RWPE1 (cell line): ENCODE measurements around the gene ITK.
"Not testable (repeated sequence)": the region's sequence is repeated elsewhere in the genome, so short reads cannot be mapped to it uniquely, and the experiment has no call there.

ENCODE experiments used
- CTCF ChIA-PET: fragments of 350-600 bp; sonication (Branson Sonifier 250); formaldehyde crosslinking; extraction: SDS; loops from one replicate; lab custom pipeline; 2021; lab: Yijun Ruan, JAX
- POLR2A ChIA-PET: fragments of 400-600 bp; formaldehyde crosslinking; extraction: SDS; loops from one replicate; lab custom pipeline; 2020; ENCODE audit warnings: antibody characterized with exemption; ENCODE audit not compliant: low non-redundant PET; lab: Yijun Ruan, JAX
- DNase-seq: peaks from one replicate; pipeline ENCODE4 v3.0.0; 2012; ENCODE audit warnings: low spot score
- H3K27ac ChIP-seq: fragments of 450-650 bp; 2 replicates; pipeline ENCODE4 v1.5.1; 2017
- TF ChIP-seq, protein P1 (sequence below): fragments of 450-650 bp; conservative IDR thresholded peaks from 2 replicates; pipeline ENCODE4 v1.5.1; 2017; ENCODE audit warnings: low read depth, mild to moderate bottlenecking

Gene ITK

DNA sequence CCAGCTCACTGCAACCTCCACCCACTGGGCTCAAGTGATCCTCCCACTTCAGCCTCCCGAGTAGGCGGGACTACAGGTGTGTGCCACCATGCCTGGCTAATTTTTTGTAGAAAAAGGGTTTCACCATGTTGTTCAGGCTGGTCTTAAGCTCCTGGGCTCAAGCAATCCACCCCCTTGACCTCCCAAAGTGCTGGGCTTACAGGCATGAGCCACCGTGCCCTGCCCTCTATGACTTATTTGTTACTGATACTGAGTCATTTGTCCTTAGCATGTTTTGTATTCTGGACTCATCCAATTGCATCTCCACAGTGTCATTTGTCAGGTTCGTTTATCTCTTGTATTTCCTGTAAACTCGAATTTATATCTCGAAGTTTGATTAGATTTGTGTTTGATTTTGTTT is 2.7 kb upstream of the ITK start:
- ChIA-PET CTCF (no interaction called here), POLR2A (no interaction called here)
- no peak for DNase-seq
- TF ChIP-seq, protein P1, sequence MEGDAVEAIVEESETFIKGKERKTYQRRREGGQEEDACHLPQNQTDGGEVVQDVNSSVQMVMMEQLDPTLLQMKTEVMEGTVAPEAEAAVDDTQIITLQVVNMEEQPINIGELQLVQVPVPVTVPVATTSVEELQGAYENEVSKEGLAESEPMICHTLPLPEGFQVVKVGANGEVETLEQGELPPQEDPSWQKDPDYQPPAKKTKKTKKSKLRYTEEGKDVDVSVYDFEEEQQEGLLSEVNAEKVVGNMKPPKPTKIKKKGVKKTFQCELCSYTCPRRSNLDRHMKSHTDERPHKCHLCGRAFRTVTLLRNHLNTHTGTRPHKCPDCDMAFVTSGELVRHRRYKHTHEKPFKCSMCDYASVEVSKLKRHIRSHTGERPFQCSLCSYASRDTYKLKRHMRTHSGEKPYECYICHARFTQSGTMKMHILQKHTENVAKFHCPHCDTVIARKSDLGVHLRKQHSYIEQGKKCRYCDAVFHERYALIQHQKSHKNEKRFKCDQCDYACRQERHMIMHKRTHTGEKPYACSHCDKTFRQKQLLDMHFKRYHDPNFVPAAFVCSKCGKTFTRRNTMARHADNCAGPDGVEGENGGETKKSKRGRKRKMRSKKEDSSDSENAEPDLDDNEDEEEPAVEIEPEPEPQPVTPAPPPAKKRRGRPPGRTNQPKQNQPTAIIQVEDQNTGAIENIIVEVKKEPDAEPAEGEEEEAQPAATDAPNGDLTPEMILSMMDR: no peak
- no peak overlapping the region for H3K27ac ChIP-seq

DNA sequence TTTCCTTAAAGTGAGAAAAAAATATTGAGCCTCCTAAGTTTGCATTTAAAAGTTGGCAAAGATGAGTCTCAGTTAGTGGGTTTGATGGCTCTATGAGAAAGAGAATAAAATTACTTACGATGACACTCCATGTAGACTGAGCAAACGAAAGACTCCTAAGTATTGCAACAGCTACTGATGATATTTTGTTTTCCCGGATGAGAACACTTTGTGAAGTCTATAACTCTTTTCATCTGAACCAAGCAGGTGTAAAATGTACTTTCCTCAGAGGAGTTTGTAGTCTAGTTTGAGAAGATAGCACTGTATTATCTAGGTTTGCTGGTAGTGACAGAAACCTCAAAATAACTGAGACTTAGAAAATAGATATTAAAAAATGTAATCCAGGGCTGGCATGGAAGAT is 1.7 kb upstream of the ITK start:
- DNase-seq: no peak
- ChIA-PET POLR2A (no interaction called here), CTCF (no interaction called here)
- H3K27ac ChIP-seq: no peak overlapping the region
- TF ChIP-seq, protein P1: no peak

DNA sequence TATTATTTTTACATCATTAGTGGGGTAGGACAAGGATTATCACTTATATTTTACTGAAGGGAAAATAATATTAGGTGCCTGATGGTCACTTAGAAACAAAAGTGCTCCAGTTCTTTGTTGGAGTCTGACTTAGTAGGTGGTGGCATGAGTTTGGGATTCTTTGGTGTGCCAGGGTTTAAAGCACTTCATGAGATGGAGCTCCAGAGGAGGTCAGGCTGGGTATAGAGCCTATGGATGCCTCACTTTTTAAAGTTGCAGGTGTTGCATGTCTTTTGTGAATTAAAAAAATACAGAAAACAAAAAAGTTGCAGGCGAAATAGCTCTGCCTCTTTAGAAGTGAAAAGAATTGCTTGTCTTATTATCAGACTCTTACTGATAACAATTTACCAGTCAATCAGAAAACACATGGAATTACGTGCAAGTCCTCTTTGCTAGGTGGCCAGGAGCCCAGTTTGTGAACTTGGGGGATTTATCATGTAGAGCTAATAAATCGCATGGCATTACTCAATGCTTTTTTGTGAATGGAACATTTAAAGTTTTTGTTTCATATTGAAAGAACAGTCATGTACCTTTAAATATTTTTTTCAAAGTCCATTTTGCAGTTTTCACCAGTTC is 1.6 kb downstream of the ITK start:
- ChIA-PET POLR2A (no interaction called here), CTCF (interaction anchor here (0.5 to 0.7 kb wide), 2 partner anchors 19 to 25 kb away, joined by 3 read pairs; no protein-coding TSS in a partner anchor)
- TF ChIP-seq, protein P1: no peak
- H3K27ac ChIP-seq: no peak overlapping the region
- no peak for DNase-seq

DNA sequence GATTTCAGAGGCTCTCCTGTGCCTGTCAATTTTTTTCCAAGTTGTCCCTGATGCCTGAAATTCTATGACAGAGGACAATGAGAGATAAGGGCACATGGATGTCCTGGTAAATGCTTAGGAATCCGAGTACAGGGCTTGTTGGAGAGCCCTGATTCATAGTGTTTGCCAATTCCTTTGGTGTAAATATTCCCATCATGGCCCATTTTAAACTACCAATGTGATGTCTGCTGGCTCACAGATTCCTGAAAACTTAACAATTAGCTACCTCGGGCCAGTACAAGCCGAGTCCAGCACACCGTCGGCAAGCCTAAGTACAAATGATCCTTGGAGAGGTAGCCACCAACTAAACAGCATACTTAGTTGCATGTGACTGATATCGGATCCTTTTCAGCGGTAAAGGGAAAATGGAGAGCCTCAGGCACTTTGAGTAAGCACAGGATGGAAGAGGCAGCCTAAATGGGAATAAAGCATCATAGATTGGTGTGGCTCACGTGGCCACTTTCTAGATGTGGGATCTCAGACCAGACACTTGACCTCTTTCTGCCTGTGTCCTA is 3.6 kb downstream of the ITK start:
- TF ChIP-seq, protein P1: no peak
- DNase-seq: no peak
- CTCF ChIA-PET: interaction anchor here (0.6 kb wide), 1 partner anchor 321 kb away, joined by 3 read pairs; no protein-coding TSS in a partner anchor
- POLR2A ChIA-PET: no interaction called here
- no peak overlapping the region for H3K27ac ChIP-seq

DNA sequence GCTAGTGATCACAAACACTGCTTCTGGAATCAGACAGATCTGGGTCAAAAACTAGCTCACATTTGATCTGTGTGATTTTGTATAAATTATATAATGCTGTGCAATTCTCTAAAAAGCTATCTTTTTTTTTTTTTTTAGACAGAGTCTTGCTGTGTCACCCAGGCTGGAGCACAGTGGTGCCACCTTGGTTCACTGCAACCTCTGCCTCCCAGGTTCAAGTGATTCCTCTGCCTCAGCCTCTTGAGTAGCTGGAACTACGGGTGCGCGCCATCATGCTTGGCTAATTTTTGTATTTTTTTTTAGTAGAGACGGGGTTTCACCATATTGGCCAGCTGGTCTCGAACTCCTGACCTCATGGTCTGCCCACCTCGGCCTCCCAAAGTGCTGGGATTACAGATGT is 4.5 kb downstream of the ITK start:
- DNase-seq, H3K27ac ChIP-seq, CTCF ChIA-PET: not testable (repeated sequence)

DNA sequence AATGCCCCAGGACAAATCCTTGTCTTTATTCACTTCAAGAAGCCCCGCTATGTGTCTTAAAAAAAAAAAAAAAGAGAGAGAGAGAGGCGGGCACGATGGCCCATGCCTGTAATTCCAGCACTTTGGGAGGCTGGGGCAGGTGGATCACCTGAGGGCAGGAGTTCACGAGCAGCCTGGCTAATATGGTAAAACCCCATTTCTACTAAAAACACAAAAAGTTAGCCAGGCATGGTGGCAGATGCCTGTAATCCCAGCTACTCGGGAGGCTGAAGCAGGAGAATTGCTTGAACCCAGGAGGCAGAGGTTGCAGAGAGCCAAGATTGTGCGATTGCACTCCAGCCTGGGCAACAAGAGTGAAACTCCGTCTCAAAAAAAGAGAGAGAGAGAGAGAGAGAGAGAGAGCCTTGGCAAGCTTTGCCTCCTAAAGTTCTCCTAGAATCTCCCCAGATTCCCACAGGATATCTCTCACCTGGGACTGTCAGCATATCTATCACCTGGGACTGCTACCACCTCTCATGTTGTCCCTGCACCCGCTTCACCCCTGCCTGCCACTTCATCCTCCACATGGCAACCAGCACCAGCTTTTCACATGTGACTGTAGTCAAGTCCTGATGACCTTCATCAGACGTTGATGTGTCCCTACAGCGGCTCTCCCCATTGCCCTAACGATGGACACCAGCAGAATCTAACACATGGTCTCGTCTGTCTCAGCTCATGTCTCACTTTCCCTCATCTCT is 5.8 kb downstream of the ITK start:
- POLR2A ChIA-PET: no interaction called here
- no peak overlapping the region for H3K27ac ChIP-seq
- CTCF ChIA-PET: no interaction called here
- no peak for DNase-seq
- TF ChIP-seq, protein P1: no peak

More for the DNA sequence above, 4.5 kb downstream of the ITK start:
- POLR2A ChIA-PET: not testable (repeated sequence)
